HL-60 (cell line): Measurements from ENCODE around the gene EIPR1.

Source experiments
- DNase-seq, 2 experiments: peaks; one replicate each; pipeline ENCODE4 v3.0.0-alpha.2; 2010 to 2020; ENCODE audit warnings: low read depth in 1 of 2, low spot score in 1 of 2
- H3K27ac ChIP-seq: fragments of 250-450 bp; sonication (Bioruptor Pico); replicated peaks from 2 replicates; pipeline ENCODE4 v1.5.1; 2020; ENCODE audit warnings: mild to moderate bottlenecking, moderate library complexity
- H3K27me3 ChIP-seq: fragments of 250-450 bp; sonication (Bioruptor Pico); 2 replicates; pipeline ENCODE4 v1.5.1; 2021; ENCODE audit warnings: mild to moderate bottlenecking, moderate library complexity; ENCODE audit not compliant: insufficient read depth, poor library complexity, severe bottlenecking
- H3K4me3 ChIP-seq: replicated peaks from 2 replicates; pipeline ENCODE4 v1.5.1; 2011; ENCODE audit warnings: mild to moderate bottlenecking, control low read depth, low read length; ENCODE audit not compliant: insufficient read depth
- GABPA ChIP-seq: IDR thresholded peaks from 2 replicates; pipeline ENCODE4 v1.6.1; 2012; ENCODE audit warnings: low read depth
- POLR2AphosphoS5 ChIP-seq: IDR thresholded peaks from 2 replicates; pipeline ENCODE4 v1.6.1; 2012; ENCODE audit warnings: low read depth
- SPI1 ChIP-seq: IDR thresholded peaks from 2 replicates; pipeline ENCODE4 v1.6.1; 2012; ENCODE audit warnings: low read depth, mild to moderate bottlenecking, borderline replicate concordance
- TF ChIP-seq, protein P1 (sequence below): IDR thresholded peaks from 2 replicates; pipeline ENCODE4 v1.6.1; 2012; ENCODE audit warnings: low read depth; ENCODE audit not compliant: insufficient replicate concordance
- TF ChIP-seq, protein P2 (sequence below): IDR thresholded peaks from one replicate; pipeline ENCODE4 v1.5.1; 2011; ENCODE audit warnings: low read length, control low read depth, inconsistent platforms; ENCODE audit not compliant: insufficient read depth

Gene EIPR1

DNA sequence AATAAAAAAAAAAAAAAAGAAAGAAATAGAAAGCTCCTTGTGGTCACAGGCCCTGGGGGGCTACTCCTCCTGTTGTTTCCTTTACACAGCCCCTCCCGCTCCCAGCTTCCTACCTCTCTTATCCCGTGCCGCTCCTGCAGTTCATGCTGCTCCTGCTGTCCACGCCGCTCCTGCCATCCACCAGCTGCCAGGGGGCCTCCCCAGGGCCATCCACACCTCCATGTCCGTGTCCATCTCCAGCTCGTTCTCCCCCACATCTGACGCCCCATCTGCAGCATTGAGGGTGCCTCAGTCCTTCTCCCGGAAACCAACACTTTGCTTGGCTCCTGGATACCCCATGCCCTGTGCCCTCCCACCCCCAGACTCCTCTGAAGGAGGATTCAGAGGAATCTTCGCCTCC is 191.7 kb downstream of the EIPR1 start:
- TF ChIP-seq, protein P1, sequence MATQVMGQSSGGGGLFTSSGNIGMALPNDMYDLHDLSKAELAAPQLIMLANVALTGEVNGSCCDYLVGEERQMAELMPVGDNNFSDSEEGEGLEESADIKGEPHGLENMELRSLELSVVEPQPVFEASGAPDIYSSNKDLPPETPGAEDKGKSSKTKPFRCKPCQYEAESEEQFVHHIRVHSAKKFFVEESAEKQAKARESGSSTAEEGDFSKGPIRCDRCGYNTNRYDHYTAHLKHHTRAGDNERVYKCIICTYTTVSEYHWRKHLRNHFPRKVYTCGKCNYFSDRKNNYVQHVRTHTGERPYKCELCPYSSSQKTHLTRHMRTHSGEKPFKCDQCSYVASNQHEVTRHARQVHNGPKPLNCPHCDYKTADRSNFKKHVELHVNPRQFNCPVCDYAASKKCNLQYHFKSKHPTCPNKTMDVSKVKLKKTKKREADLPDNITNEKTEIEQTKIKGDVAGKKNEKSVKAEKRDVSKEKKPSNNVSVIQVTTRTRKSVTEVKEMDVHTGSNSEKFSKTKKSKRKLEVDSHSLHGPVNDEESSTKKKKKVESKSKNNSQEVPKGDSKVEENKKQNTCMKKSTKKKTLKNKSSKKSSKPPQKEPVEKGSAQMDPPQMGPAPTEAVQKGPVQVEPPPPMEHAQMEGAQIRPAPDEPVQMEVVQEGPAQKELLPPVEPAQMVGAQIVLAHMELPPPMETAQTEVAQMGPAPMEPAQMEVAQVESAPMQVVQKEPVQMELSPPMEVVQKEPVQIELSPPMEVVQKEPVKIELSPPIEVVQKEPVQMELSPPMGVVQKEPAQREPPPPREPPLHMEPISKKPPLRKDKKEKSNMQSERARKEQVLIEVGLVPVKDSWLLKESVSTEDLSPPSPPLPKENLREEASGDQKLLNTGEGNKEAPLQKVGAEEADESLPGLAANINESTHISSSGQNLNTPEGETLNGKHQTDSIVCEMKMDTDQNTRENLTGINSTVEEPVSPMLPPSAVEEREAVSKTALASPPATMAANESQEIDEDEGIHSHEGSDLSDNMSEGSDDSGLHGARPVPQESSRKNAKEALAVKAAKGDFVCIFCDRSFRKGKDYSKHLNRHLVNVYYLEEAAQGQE, result no peak
- no peak for TF ChIP-seq GABPA
- TF ChIP-seq POLR2AphosphoS5, result no peak
- TF ChIP-seq SPI1, result no peak
- TF ChIP-seq, protein P2, sequence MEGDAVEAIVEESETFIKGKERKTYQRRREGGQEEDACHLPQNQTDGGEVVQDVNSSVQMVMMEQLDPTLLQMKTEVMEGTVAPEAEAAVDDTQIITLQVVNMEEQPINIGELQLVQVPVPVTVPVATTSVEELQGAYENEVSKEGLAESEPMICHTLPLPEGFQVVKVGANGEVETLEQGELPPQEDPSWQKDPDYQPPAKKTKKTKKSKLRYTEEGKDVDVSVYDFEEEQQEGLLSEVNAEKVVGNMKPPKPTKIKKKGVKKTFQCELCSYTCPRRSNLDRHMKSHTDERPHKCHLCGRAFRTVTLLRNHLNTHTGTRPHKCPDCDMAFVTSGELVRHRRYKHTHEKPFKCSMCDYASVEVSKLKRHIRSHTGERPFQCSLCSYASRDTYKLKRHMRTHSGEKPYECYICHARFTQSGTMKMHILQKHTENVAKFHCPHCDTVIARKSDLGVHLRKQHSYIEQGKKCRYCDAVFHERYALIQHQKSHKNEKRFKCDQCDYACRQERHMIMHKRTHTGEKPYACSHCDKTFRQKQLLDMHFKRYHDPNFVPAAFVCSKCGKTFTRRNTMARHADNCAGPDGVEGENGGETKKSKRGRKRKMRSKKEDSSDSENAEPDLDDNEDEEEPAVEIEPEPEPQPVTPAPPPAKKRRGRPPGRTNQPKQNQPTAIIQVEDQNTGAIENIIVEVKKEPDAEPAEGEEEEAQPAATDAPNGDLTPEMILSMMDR, result no peak
- H3K27ac ChIP-seq, result no peak overlapping the region
- H3K27me3 ChIP-seq, result no peaks in the 10 kb centered on the region
- H3K4me3 ChIP-seq, result no peak overlapping the region
- DNase-seq, result no peak

DNA sequence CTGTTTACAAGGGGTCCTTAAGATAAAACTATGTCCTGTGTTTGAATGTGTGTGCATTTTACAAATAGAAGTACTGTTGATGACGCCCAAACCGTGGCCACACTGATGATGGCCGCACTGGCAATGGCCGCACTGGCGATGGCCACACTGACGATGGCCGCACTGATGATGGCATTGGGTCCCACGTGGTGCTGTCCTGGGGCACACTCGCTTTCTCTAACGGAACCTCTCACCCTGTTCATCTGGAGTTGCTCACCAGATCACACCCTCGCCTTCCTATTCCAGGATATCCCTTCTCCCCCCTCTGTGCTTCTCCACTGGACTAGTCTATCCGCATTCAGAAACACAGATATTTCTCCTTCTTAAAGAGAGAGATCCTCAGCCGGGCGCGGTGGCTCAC is 192.4 kb downstream of the EIPR1 start:
- no peak overlapping the region for H3K4me3 ChIP-seq
- no peak for DNase-seq
- H3K27ac ChIP-seq, result no peak overlapping the region
- H3K27me3 ChIP-seq, result no peaks in the 10 kb centered on the region
- no peak for TF ChIP-seq GABPA
- TF ChIP-seq SPI1, result no peak
- TF ChIP-seq POLR2AphosphoS5, result no peak
- TF ChIP-seq, protein P1, result no peak
- TF ChIP-seq, protein P2, result no peak

DNA sequence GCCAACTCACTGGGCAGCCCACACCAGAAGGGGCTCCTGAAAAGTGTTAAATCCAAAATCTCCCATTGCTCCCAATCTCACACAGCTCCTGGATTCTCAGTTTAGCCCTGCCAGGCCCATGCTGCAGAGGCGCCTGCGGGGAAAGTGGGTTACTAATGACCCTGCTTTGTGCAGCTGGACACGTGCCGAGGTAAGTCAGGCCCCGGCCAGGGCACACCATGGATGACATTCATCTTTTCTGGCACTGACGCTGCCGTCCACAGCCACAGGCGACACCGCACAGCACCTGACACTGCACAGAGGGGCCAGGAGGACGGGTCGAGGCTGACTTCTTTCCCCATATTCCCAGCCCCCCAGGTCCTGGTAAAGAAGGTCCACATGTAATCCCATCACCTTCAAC is 193.5 kb downstream of the EIPR1 start:
- Histone ChIP-seq H3K4me3 (no peak overlapping the region), H3K27me3 (no peaks in the 10 kb centered on the region), H3K27ac (no peak overlapping the region)
- TF ChIP-seq GABPA (no peak), POLR2AphosphoS5 (no peak), SPI1 (no peak)
- TF ChIP-seq, protein P2, result no peak
- TF ChIP-seq, protein P1, result no peak
- DNase-seq, result no peak
